Neural crest cell (in vitro differentiated cells): ENCODE data around the gene TWIST1. TPM values are rescaled to one million over a fixed set of nuclear protein-coding genes. Genes with fewer than 3 reads are reported as not detected.

Experiments used
- DNase-seq: peaks from one replicate; pipeline ENCODE4 v3.0.0; 2021; ENCODE audit warnings: low read depth, mixed read lengths, low spot score
- H3K27ac Mint-ChIP-seq: one replicate; pipeline ENCODE4 v1.8.0; 2021; ENCODE audit warnings: mild to moderate bottlenecking, mixed read lengths; ENCODE audit not compliant: unreplicated experiment
- H3K27me3 Mint-ChIP-seq: 2 replicates; pipeline ENCODE4 v1.8.0; 2021; ENCODE audit warnings: low read depth, mild to moderate bottlenecking, mixed read lengths
- H3K36me3 Mint-ChIP-seq: 2 replicates; pipeline ENCODE4 v1.8.0; 2021; ENCODE audit warnings: low read depth, mild to moderate bottlenecking, mixed read lengths
- H3K4me1 Mint-ChIP-seq: 2 replicates; pipeline ENCODE4 v1.8.0; 2021; ENCODE audit warnings: mixed read lengths
- H3K4me3 Mint-ChIP-seq: one replicate; pipeline ENCODE4 v1.8.0; 2021; ENCODE audit warnings: mild to moderate bottlenecking, mixed read lengths
- H3K9me3 Mint-ChIP-seq: 2 replicates; pipeline ENCODE4 v1.8.0; 2021; ENCODE audit warnings: mixed read lengths
- CTCF ChIP-seq: fragments of 200-600 bp; sonication (generic); conservative IDR thresholded peaks from 2 replicates; pipeline ENCODE4 v1.5.0; 2021; ENCODE audit warnings: antibody characterized with exemption, mild to moderate bottlenecking
- total RNA-seq: library from RNA; stranded (reverse); gene quantifications from 2 replicates; pipeline ENCODE4 v1.2.1, GENCODE V29; 2021

The TWIST1 gene
- total RNA-seq, 1 donor from 2014 or later: 8.1 TPM

- no peak for TF ChIP-seq CTCF
- H3K4me1 Mint-ChIP-seq: peaks cover 17% of the 10 kb centered on the region
- no peaks in the 10 kb centered on the region for H3K36me3 Mint-ChIP-seq
- H3K27ac Mint-ChIP-seq: no peak overlapping the region
- H3K4me3 Mint-ChIP-seq: peak overlapping the region; percentile 87
- DNase-seq: no peak
- peaks cover 95% of the 10 kb centered on the region for H3K27me3 Mint-ChIP-seq
- H3K9me3 Mint-ChIP-seq: no peaks in the 10 kb centered on the region
Observed at GRCh38 chr7:19116121-19117090, 1.0 kb downstream of the TWIST1 start.

- DNase-seq: no peak
- H3K36me3 Mint-ChIP-seq: no peaks in the 10 kb centered on the region
- H3K27ac Mint-ChIP-seq: no peak overlapping the region
- H3K9me3 Mint-ChIP-seq: no peaks in the 10 kb centered on the region
- no peak for TF ChIP-seq CTCF
- peaks cover 17% of the 10 kb centered on the region for H3K4me1 Mint-ChIP-seq
- H3K27me3 Mint-ChIP-seq: peaks cover 95% of the 10 kb centered on the region
- H3K4me3 Mint-ChIP-seq: peak overlapping the region; percentile 5
Observed at GRCh38 chr7:19114551-19114855, 2.9 kb downstream of the TWIST1 start.

GRCh38 chr7:19113855-19114550, 3.4 kb downstream of the TWIST1 start:
- no peak for DNase-seq
- Mint-ChIP-seq H3K27ac (no peak overlapping the region), H3K27me3 (peaks cover 95% of the 10 kb centered on the region), H3K4me3 (peak overlapping the region; percentile 48), H3K36me3 (no peaks in the 10 kb centered on the region), H3K9me3 (no peaks in the 10 kb centered on the region), H3K4me1 (peaks cover 13% of the 10 kb centered on the region)
- no peak for TF ChIP-seq CTCF

GRCh38 chr7:19113002-19113350, 4.5 kb downstream of the TWIST1 start:
- H3K27me3 Mint-ChIP-seq: peaks cover 95% of the 10 kb centered on the region

More at GRCh38 chr7:19113002-19113350, 4.5 kb downstream of the TWIST1 start:
- no peak for DNase-seq
- Mint-ChIP-seq H3K4me3 (no peak overlapping the region), H3K9me3 (no peaks in the 10 kb centered on the region), H3K27ac (no peak overlapping the region), H3K36me3 (no peaks in the 10 kb centered on the region), H3K4me1 (peaks cover 8% of the 10 kb centered on the region)
- no peak for TF ChIP-seq CTCF
